CD4-positive, alpha-beta memory T cell (primary cell): Measurements from ENCODE around the gene LEMD3. TPM values are rescaled to one million over a fixed set of nuclear protein-coding genes. Genes with fewer than 3 reads are reported as not detected.

Experiments used
- CTCF ChIA-PET: fragments of 350-600 bp; sonication (Branson Sonifier 250); formaldehyde crosslinking; loops from one replicate; lab custom pipeline; 2021; ENCODE audit warnings: inconsistent platforms; ENCODE audit not compliant: partially characterized antibody; lab: Charles Lee
- POLR2A ChIA-PET: fragments of 350-600 bp; sonication (Branson Sonifier 250); formaldehyde crosslinking; loops from one replicate; lab custom pipeline; 2021; ENCODE audit not compliant: partially characterized antibody; lab: Charles Lee
- DNase-seq, 5 donors: peaks; one replicate each; pipeline versions ENCODE4 v3.0.0 to v3.0.0-alpha.2; 2020 to 2022; ENCODE audit warnings: mixed read lengths in 1 of 5
- H3K27ac ChIP-seq: one replicate; pipeline ENCODE4 v1.7.0; 2013; ENCODE audit warnings: low read depth, low read length
- H3K27me3 ChIP-seq: 2 replicates; pipeline ENCODE4 v1.7.0; 2013; ENCODE audit warnings: mild to moderate bottlenecking, low read length, moderate library complexity; ENCODE audit not compliant: insufficient read depth
- H3K36me3 ChIP-seq: 2 replicates; pipeline ENCODE4 v1.7.0; 2013; ENCODE audit warnings: mild to moderate bottlenecking, low read length, moderate library complexity; ENCODE audit not compliant: insufficient read depth
- H3K4me1 ChIP-seq: 2 replicates; pipeline ENCODE4 v1.7.0; 2013; ENCODE audit warnings: mild to moderate bottlenecking, low read length, moderate library complexity; ENCODE audit not compliant: insufficient read depth
- H3K4me3 ChIP-seq, 2 donors: one replicate each; pipeline ENCODE4 v1.7.0; 2013; ENCODE audit warnings: low read length in 2 of 2, mild to moderate bottlenecking in 1 of 2
- H3K9me3 ChIP-seq, 2 donors: one replicate each; pipeline ENCODE4 v1.7.0; 2013; ENCODE audit warnings: low read length in 2 of 2, control low read depth in 1 of 2; ENCODE audit not compliant: control insufficient read depth in 1 of 2
- H3K27ac Mint-ChIP-seq, 7 donors: one replicate each; pipeline ENCODE4 v1.8.0; 2020 to 2021; ENCODE audit warnings: mixed read lengths in 7 of 7, mild to moderate bottlenecking in 6 of 7, inconsistent platforms in 3 of 7, moderate library complexity in 3 of 7
- H3K27me3 Mint-ChIP-seq, 2 donors: one replicate each; pipeline ENCODE4 v1.8.0; 2020 to 2021; ENCODE audit warnings: mixed read lengths in 2 of 2
- H3K36me3 Mint-ChIP-seq, 2 donors: one replicate each; pipeline ENCODE4 v1.8.0; 2020 to 2021; ENCODE audit warnings: mixed read lengths in 2 of 2, inconsistent platforms in 1 of 2, mild to moderate bottlenecking in 1 of 2
- H3K4me1 Mint-ChIP-seq, 4 donors: one replicate each; pipeline ENCODE4 v1.8.0; 2020 to 2021; ENCODE audit warnings: mixed read lengths in 4 of 4, mild to moderate bottlenecking in 1 of 4
- H3K4me3 Mint-ChIP-seq, 8 donors: one replicate each; pipeline ENCODE4 v1.8.0; 2020 to 2021; ENCODE audit warnings: mixed read lengths in 8 of 8, mild to moderate bottlenecking in 7 of 8, moderate library complexity in 6 of 8, inconsistent platforms in 3 of 8
- H3K9me3 Mint-ChIP-seq, 8 donors: one replicate each; pipeline ENCODE4 v1.8.0; 2020 to 2021; ENCODE audit warnings: mixed read lengths in 8 of 8, mild to moderate bottlenecking in 5 of 8, inconsistent platforms in 3 of 8, moderate library complexity in 1 of 8
- intact Hi-C: fragments of 100-400 bp; cut with micrococcal nuclease; formaldehyde crosslinking; loops from one replicate; pipeline ENCODE4 v1.15.1; 2023
- polyA plus RNA-seq, 2 donors: library from polyadenylated mRNA; unstranded; fragments of 300-500 nt; fragmentation: Illumina TruSeq; gene quantifications; one replicate each; pipeline ENCODE4 v1.2.3, GENCODE V29; 2021
- total RNA-seq, 2 experiments: library from RNA; stranded (reverse); gene quantifications; one replicate each; pipeline ENCODE4 v1.2.3, GENCODE V29; 2021

The LEMD3 gene
- total and polyA plus RNA-seq, 4 experiments from 2014 or later: 25.0 to 52.6 (median 37.8) TPM

DNA sequence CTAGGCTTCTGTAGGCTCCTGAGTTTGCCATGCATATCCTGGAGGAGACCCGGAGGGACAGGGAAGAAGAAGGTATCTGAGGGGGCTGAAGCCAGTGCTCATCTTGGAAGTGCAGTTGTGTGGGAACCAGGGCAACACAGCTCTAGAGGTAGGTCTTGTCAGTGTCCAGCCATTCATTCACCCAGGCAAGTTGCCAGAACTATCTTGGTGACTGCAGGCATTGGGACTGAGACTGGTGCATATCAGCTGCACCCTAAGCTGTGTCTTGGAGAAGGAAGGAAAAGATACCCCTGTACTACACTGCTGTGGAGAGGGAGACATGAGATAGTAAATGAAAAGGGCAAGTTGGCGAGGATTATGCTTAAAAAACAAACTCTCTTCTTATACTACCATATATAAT lies 43.4 kb upstream of the LEMD3 start:
- CTCF ChIA-PET: no interaction called here
- Histone ChIP-seq H3K27ac (no peak overlapping the region), H3K36me3 (no peaks in the 10 kb centered on the region), H3K27me3 (peaks cover 9% of the 10 kb centered on the region), H3K4me1 (peaks cover 3% of the 10 kb centered on the region), H3K4me3 (no peak overlapping the region), H3K9me3 (no peaks in the 10 kb centered on the region)
- no peaks in the 10 kb centered on the region for H3K36me3 Mint-ChIP-seq
- no peak overlapping the region for H3K27ac Mint-ChIP-seq
- no peak overlapping the region for H3K4me3 Mint-ChIP-seq
- DNase-seq: no peak
- intact Hi-C loops: no loop called here
- peaks cover 8 to 17% of the 10 kb centered on the region in 2 donors for H3K27me3 Mint-ChIP-seq
- H3K4me1 Mint-ChIP-seq: peaks cover 0 to 6% (median 2%) of the 10 kb centered on the region in 4 donors
- POLR2A ChIA-PET: no interaction called here
- H3K9me3 Mint-ChIP-seq: no peaks in the 10 kb centered on the region

DNA sequence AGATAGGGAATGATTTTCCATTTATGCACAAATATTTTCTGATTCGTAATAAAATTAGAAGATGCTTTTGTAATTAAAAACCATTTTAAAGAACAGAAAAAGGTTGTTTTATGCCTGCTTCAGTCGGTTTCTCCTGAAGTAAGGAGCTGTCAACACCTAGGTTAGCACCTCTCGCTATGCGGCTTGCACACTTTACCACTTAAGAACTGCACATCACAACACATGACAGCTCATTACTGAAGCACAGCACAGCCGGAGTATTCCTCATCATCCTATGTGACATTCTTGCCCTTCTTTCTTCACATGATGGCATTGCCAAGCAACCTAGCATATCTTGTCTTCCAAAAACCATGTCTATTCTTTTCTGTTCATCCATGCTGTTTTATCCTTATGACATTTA lies 42.9 kb upstream of the LEMD3 start:
- intact Hi-C loops: no loop called here
- H3K27me3 Mint-ChIP-seq: peaks cover 8 to 17% of the 10 kb centered on the region in 2 donors

DNA sequence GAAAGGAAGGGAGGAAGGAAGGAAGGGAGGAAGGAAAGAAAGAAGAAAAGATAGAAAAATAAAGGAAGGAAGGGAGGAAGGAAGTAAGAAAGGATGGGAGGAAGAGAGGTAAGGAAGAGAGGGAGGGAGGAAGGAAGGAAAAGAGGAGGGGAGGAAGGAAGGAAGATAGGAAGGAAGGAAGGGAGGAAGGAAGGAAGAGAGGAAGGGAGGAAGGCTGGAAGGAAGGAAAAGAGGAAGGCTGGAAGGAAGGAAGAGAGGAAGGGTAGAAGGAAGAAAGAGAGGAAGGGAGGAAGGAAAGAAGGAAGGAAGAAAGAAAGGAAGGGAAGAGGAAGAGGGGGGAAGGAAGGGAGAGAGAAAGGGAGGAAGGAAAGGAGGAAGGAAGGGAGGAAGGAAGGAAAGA lies 35.5 kb upstream of the LEMD3 start:
- Mint-ChIP-seq H3K9me3 (peaks cover 7 to 21% (median 14%) of the 10 kb centered on the region in 8 donors), H3K4me1 (no peaks in the 10 kb centered on the region), H3K36me3 (no peaks in the 10 kb centered on the region), H3K27me3 (peaks cover 6 to 8% of the 10 kb centered on the region in 2 donors), H3K27ac (no peak overlapping the region), H3K4me3 (no peak overlapping the region)
- no peaks in the 10 kb centered on the region for H3K36me3 ChIP-seq
- ChIA-PET CTCF (no interaction called here), POLR2A (no interaction called here)
- no peaks in the 10 kb centered on the region for H3K27me3 ChIP-seq
- no peaks in the 10 kb centered on the region for H3K9me3 ChIP-seq
- intact Hi-C loops: no loop called here
- no peak for DNase-seq
- no peak overlapping the region for H3K4me3 ChIP-seq
- no peaks in the 10 kb centered on the region for H3K4me1 ChIP-seq
- H3K27ac ChIP-seq: no peak overlapping the region

More for the DNA sequence above, 42.9 kb upstream of the LEMD3 start:
- H3K9me3 Mint-ChIP-seq: no peaks in the 10 kb centered on the region
- no peak for DNase-seq
- ChIA-PET CTCF (no interaction called here), POLR2A (no interaction called here)
- peaks cover 0 to 6% (median 1%) of the 10 kb centered on the region in 4 donors for H3K4me1 Mint-ChIP-seq
- no peak overlapping the region for H3K27ac Mint-ChIP-seq
- Histone ChIP-seq H3K36me3 (no peaks in the 10 kb centered on the region), H3K4me3 (no peak overlapping the region), H3K27me3 (peaks cover 9% of the 10 kb centered on the region), H3K27ac (no peak overlapping the region), H3K9me3 (no peaks in the 10 kb centered on the region), H3K4me1 (no peaks in the 10 kb centered on the region)
- no peaks in the 10 kb centered on the region for H3K36me3 Mint-ChIP-seq
- H3K4me3 Mint-ChIP-seq: no peak overlapping the region

DNA sequence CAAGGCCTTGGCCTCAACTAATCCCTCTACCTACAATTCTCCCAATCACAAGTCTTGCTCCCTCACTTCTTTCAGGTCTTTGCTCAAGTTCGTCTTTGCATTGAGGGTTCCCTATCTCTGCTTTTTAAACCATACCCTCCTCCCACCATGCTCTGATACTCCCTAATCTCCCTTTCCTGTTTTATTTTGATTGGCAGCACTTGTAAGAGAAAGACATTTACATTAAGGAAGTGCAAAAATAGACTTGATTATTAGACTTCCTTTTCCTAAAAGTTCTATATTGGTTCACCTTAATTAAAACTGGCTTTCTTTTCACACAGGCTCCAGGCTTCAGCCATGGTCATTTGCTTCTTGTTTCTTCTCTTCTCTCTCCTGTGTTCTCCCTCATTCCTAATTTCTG lies 30.0 kb upstream of the LEMD3 start:
- no peaks in the 10 kb centered on the region for H3K36me3 ChIP-seq
- no peak for DNase-seq
- H3K27ac Mint-ChIP-seq: no peak overlapping the region
- no peaks in the 10 kb centered on the region for H3K9me3 ChIP-seq
- no peak overlapping the region for H3K27ac ChIP-seq
- no peaks in the 10 kb centered on the region for H3K36me3 Mint-ChIP-seq
- H3K4me1 ChIP-seq: no peaks in the 10 kb centered on the region
- no peaks in the 10 kb centered on the region for H3K4me1 Mint-ChIP-seq
- no peak overlapping the region for H3K4me3 ChIP-seq
- H3K27me3 Mint-ChIP-seq: peaks cover 13 to 15% of the 10 kb centered on the region in 2 donors
- ChIA-PET POLR2A (no interaction called here), CTCF (no interaction called here)
- H3K27me3 ChIP-seq: no peaks in the 10 kb centered on the region
- intact Hi-C loops: no loop called here
- H3K9me3 Mint-ChIP-seq: peaks cover 4 to 16% (median 11%) of the 10 kb centered on the region in 8 donors
- H3K4me3 Mint-ChIP-seq: no peak overlapping the region

DNA sequence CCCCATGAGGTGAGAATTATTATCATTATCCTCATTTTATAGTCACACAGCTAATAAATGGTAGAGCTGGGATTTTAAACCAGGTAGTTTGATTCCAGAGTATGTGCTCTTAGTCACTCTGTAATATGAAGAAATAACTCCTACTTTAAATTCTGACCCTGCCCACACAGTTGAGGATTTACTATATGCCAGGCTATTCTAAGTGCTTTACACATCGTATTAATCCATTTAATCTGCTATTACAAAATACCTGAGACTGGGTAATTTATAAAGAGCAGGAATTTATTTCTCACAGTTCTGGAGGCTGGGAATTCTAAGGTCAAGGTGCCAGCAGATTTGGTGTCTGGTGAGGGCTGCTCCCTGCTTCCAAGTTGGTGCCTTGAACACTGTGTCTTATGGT lies 28.6 kb upstream of the LEMD3 start:
- no peak for DNase-seq
- Histone ChIP-seq H3K4me1 (no peaks in the 10 kb centered on the region), H3K36me3 (no peaks in the 10 kb centered on the region), H3K4me3 (no peak overlapping the region), H3K9me3 (no peaks in the 10 kb centered on the region), H3K27me3 (no peaks in the 10 kb centered on the region), H3K27ac (no peak overlapping the region)
- Mint-ChIP-seq H3K4me3 (no peak overlapping the region), H3K27me3 (peaks cover 15 to 19% of the 10 kb centered on the region in 2 donors), H3K4me1 (no peaks in the 10 kb centered on the region), H3K36me3 (no peaks in the 10 kb centered on the region), H3K27ac (no peak overlapping the region), H3K9me3 (peaks cover 4 to 8% (median 6%) of the 10 kb centered on the region in 8 donors)
- ChIA-PET POLR2A (no interaction called here), CTCF (no interaction called here)
- intact Hi-C loops: no loop called here

DNA sequence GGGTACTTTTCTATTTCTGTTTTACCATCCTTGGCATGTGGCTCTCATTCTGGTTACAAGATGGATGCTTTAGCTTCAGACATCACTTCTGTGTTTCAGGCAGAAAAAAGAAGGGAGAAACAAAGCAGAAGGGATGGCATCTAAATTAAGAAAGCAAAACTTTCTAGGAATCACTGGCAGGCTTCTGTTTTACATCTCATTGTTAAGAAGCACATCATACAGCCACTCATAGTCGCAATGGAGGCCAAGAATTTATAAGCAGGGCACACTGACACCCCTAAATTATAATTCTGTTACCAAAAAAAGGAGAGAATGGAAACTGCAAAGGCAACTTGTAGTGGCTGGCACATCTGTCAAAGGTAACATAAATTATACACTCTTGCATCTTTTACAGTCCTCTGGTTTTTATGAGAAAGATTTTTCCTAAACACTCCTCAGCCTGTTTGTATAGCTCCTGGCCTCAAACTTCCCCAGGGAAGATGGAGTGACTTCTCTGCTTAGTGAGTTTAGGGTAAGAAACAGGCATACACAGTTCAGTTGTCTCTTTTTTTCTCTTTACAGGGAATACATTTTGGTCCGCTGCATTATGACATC lies 22.0 kb upstream of the LEMD3 start:
- Histone ChIP-seq H3K27ac (no peak overlapping the region), H3K27me3 (no peaks in the 10 kb centered on the region), H3K4me1 (no peaks in the 10 kb centered on the region), H3K9me3 (no peaks in the 10 kb centered on the region), H3K4me3 (no peak overlapping the region), H3K36me3 (no peaks in the 10 kb centered on the region)
- Mint-ChIP-seq H3K4me3 (no peak overlapping the region), H3K27ac (no peak overlapping the region), H3K4me1 (no peaks in the 10 kb centered on the region), H3K9me3 (peaks cover 0 to 2% (median 0%) of the 10 kb centered on the region in 8 donors), H3K36me3 (no peaks in the 10 kb centered on the region), H3K27me3 (peaks cover 16 to 17% of the 10 kb centered on the region in 2 donors)
- POLR2A ChIA-PET: no interaction called here
- CTCF ChIA-PET: no interaction called here
- DNase-seq: no peak
- intact Hi-C loops: no loop called here

DNA sequence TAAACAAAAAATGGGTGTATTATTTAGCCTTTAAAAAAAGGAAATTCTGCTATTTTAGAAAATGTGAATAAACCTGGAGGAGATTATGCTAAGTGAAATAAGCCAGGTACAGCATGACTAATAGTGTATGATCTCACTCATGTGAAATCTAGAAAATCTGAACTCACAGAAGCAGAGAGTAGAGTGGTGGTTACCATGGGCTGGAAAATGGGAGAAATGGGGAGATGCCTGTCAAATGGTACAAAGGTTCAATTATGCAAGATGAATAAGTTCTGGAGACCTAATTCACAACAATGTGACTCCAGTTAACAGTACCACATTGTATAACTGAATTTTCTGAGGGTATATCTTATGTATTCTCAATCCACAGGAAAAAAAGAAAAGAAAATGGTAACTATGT lies 17.4 kb upstream of the LEMD3 start:
- H3K27ac Mint-ChIP-seq: no peak overlapping the region
- Histone ChIP-seq H3K27me3 (no peaks in the 10 kb centered on the region), H3K27ac (no peak overlapping the region), H3K4me3 (no peak overlapping the region), H3K4me1 (peaks cover 12% of the 10 kb centered on the region), H3K9me3 (no peaks in the 10 kb centered on the region), H3K36me3 (no peaks in the 10 kb centered on the region)
- H3K4me1 Mint-ChIP-seq: peaks cover 6 to 16% (median 8%) of the 10 kb centered on the region in 4 donors
- no peak for DNase-seq
- ChIA-PET POLR2A (no interaction called here), CTCF (no interaction called here)
- H3K27me3 Mint-ChIP-seq: peaks cover 10 to 12% of the 10 kb centered on the region in 2 donors
- no peak overlapping the region for H3K4me3 Mint-ChIP-seq
- H3K9me3 Mint-ChIP-seq: peaks cover 0 to 2% (median 0%) of the 10 kb centered on the region in 8 donors
- no peaks in the 10 kb centered on the region for H3K36me3 Mint-ChIP-seq
- intact Hi-C loops: no loop called here
